HepG2 (cell line): Measurements from ENCODE around the gene ALK. TPM values are rescaled to one million over a fixed set of nuclear protein-coding genes. Genes with fewer than 3 reads are reported as not detected.

Source experiments
- ATAC-seq: fragments of 200-7000 bp; cut with Tn5 transposase; 3 replicates; pipeline ENCODE4 v1.9.1; 2020; ENCODE audit warnings: mild to moderate bottlenecking, moderate library complexity
- BruUV-seq: library from RNA; stranded (reverse); fragments of 400-500 nt; replicated peaks from 2 replicates; lab custom pipeline; 2021; lab: Mats Ljungman, UMichigan
- CTCF ChIA-PET: fragments of 300-600 bp; formaldehyde crosslinking; extraction: SDS; loops from one replicate; lab custom pipeline; 2021; ENCODE audit warnings: low total read pairs, inconsistent platforms, low intra/inter-chr PET ratio; lab: Yijun Ruan, JAX
- POLR2A ChIA-PET: fragments of 350-600 bp; sonication (Branson Sonifier 250); formaldehyde crosslinking; loops from one replicate; lab custom pipeline; 2020; ENCODE audit warnings: antibody characterized with exemption, inconsistent platforms; lab: Yijun Ruan, JAX
- DNase-seq: peaks from one replicate; pipeline ENCODE4 v3.0.0-alpha.2; 2015; ENCODE audit warnings: low spot score
- FAIRE-seq: peaks from 3 replicates; lab custom pipeline; 2011; peaks lifted over from hg19 to GRCh38; lab: Jason Lieb, UNC
- H2AFZ ChIP-seq: one replicate; pipeline ENCODE4 v1.6.1; 2011; ENCODE audit warnings: low read length, inconsistent platforms
- H3K27ac ChIP-seq: fragments of 300-600 bp; 3 replicates; pipeline ENCODE4 v1.8.0; 2011; ENCODE audit warnings: mixed run types, mild to moderate bottlenecking, mixed read lengths, low read length, inconsistent platforms; ENCODE audit not compliant: insufficient read depth; ENCODE audit errors: extremely low read length
- H3K27me3 ChIP-seq, 2 experiments: fragments of 200-600 bp in 1 of 2; 2 replicates in 1 of 2; 3 replicates in 1 of 2; pipeline versions ENCODE4 v1.6.0 to v1.8.0; 2011; ENCODE audit warnings: low read length in 2 of 2, mild to moderate bottlenecking in 2 of 2, moderate library complexity in 2 of 2, inconsistent platforms in 1 of 2; ENCODE audit not compliant: insufficient read depth in 2 of 2, control insufficient read depth in 1 of 2
- H3K36me3 ChIP-seq, 2 experiments: fragments of 200-600 bp in 1 of 2; replicated peaks in 1 of 2; 2 replicates in 1 of 2; 3 replicates in 1 of 2; pipeline versions ENCODE4 v1.5.1 to v1.8.0; 2011; ENCODE audit warnings: low read length in 2 of 2, inconsistent platforms in 1 of 2; ENCODE audit not compliant: insufficient read depth in 2 of 2, control insufficient read depth in 1 of 2
- H3K4me1 ChIP-seq: 2 replicates; pipeline ENCODE4 v1.5.1; 2012; ENCODE audit warnings: low read length, inconsistent platforms; ENCODE audit not compliant: insufficient read depth
- H3K4me2 ChIP-seq: 2 replicates; pipeline ENCODE4 v1.6.0; 2011; ENCODE audit warnings: low read depth, low read length, inconsistent platforms
- H3K4me3 ChIP-seq, 3 experiments: fragments of 200-600 bp in 1 of 3; sonication (generic), shearing (Covaris generic) in 1 of 3; replicated peaks in 1 of 3; 2 replicates each; pipeline ENCODE4 v1.5.1; 2011 to 2016; ENCODE audit warnings: low read length in 3 of 3, inconsistent platforms in 2 of 3, low read depth in 2 of 3, mild to moderate bottlenecking in 2 of 3, control low read depth in 1 of 3, mixed read lengths in 1 of 3; ENCODE audit not compliant: insufficient read depth in 1 of 3
- H3K79me2 ChIP-seq: one replicate; pipeline ENCODE4 v1.6.1; 2011; ENCODE audit warnings: low read length, inconsistent platforms; ENCODE audit not compliant: insufficient read depth
- H3K9ac ChIP-seq: 2 replicates; pipeline ENCODE4 v1.6.0; 2011; ENCODE audit warnings: mild to moderate bottlenecking, low read depth, low read length, inconsistent platforms; ENCODE audit not compliant: insufficient read depth
- H3K9me3 ChIP-seq: 2 replicates; pipeline ENCODE4 v1.5.1; 2012; ENCODE audit warnings: mild to moderate bottlenecking, low read length
- H4K20me1 ChIP-seq: 2 replicates; pipeline ENCODE4 v1.6.0; 2011; ENCODE audit warnings: inconsistent platforms, mild to moderate bottlenecking, low read length, moderate library complexity; ENCODE audit not compliant: insufficient read depth
- ADNP ChIP-seq: sonication (generic); formaldehyde crosslinking; IDR thresholded peaks from 2 replicates; pipeline ENCODE4 v1.4.0; 2020; ENCODE audit warnings: missing genetic modification reagents
- ARID3A ChIP-seq: IDR thresholded peaks from 2 replicates; pipeline ENCODE4 v1.6.1; 2012; ENCODE audit warnings: low read depth, low read length, improper control_type of control experiment
- ATRX ChIP-seq: sonication (generic); formaldehyde crosslinking; IDR thresholded peaks from 2 replicates; pipeline ENCODE4 v1.4.0; 2020; ENCODE audit warnings: missing genetic modification reagents, borderline replicate concordance
- E2F2 ChIP-seq: sonication (generic); formaldehyde crosslinking; IDR thresholded peaks from 2 replicates; pipeline ENCODE4 v1.4.0; 2020; ENCODE audit warnings: missing genetic modification reagents, borderline replicate concordance
- FOXO4 ChIP-seq: sonication (generic); formaldehyde crosslinking; conservative IDR thresholded peaks from 2 replicates; pipeline ENCODE4 v1.8.1; 2023; ENCODE audit warnings: missing genetic modification reagents
- HOXA9 ChIP-seq: sonication (generic); formaldehyde crosslinking; IDR thresholded peaks from 2 replicates; pipeline ENCODE4 v1.8.1; 2022; ENCODE audit warnings: missing genetic modification reagents, mild to moderate bottlenecking, moderate library complexity, borderline replicate concordance
- MZF1 ChIP-seq: sonication (generic); formaldehyde crosslinking; IDR thresholded peaks from 2 replicates; pipeline ENCODE4 v1.8.1; 2023; ENCODE audit warnings: mild to moderate bottlenecking, missing genetic modification reagents, borderline replicate concordance
- PATZ1 ChIP-seq: sonication (generic); formaldehyde crosslinking; IDR thresholded peaks from 2 replicates; pipeline ENCODE4 v1.4.0; 2020; ENCODE audit warnings: missing genetic modification reagents
- PTBP1 ChIP-seq: fragments of 200-400 bp; formaldehyde crosslinking; IDR thresholded peaks from 2 replicates; pipeline ENCODE4 v1.6.1; 2018; ENCODE audit warnings: low read length, low read depth; ENCODE audit not compliant: poor library complexity, severe bottlenecking
- SMAD3 ChIP-seq: sonication (generic); formaldehyde crosslinking; IDR thresholded peaks from 2 replicates; pipeline ENCODE4 v1.4.0; 2020; ENCODE audit warnings: missing genetic modification reagents
- TEAD2 ChIP-seq: sonication (generic); formaldehyde crosslinking; IDR thresholded peaks from 2 replicates; pipeline ENCODE4 v1.9.0; 2021; ENCODE audit warnings: missing genetic modification reagents
- ZNF121 ChIP-seq: sonication (generic); formaldehyde crosslinking; IDR thresholded peaks from 2 replicates; pipeline ENCODE4 v1.5.0; 2020; ENCODE audit warnings: mild to moderate bottlenecking, missing genetic modification reagents
- ZNF790 ChIP-seq: sonication (generic); formaldehyde crosslinking; IDR thresholded peaks from 2 replicates; pipeline ENCODE4 v1.8.0; 2022; ENCODE audit warnings: missing genetic modification reagents, mild to moderate bottlenecking, borderline replicate concordance
- ZNF883 ChIP-seq: sonication (generic); formaldehyde crosslinking; IDR thresholded peaks from 2 replicates; pipeline ENCODE4 v1.5.1; 2020; ENCODE audit warnings: mild to moderate bottlenecking, missing genetic modification reagents; ENCODE audit errors: not compliant biosample characterization
- WGBS: methylation state at CpG from one replicate; pipeline ENCODE4 v1.1.6; 2017; ENCODE audit warnings: low lambda C conversion rate; 5-methylcytosine and 5-hydroxymethylcytosine counted together
- in situ Hi-C: cut with HindIII; loops from 2 replicates; pipeline ENCODE4 v1.10.0; 2017; ENCODE audit warnings: low pct_unique_long_range_greater_than_20kb; ENCODE audit not compliant: extremely low pct_ligation_motif_present
- intact Hi-C: fragments of 100-400 bp; cut with micrococcal nuclease; formaldehyde crosslinking; loops from one replicate; pipeline ENCODE4 v1.10.0; 2022; ENCODE audit not compliant: unreplicated experiment
- polyA plus RNA-seq, 8 experiments: library from polyadenylated mRNA; depleted of rRNA in 3 of 8; stranded (reverse) in 7 of 8; unstranded in 1 of 8; fragments of >200 nt; fragmentation: Illumina TruSeq in 4 of 8; extraction: Trizol in 4 of 8; gene quantifications; 2 replicates each; pipeline versions ENCODE4 v1.2.1 to v1.2.3, GENCODE V29; 2011 to 2016; ENCODE audit warnings: low read depth in 4 of 8, missing spikeins in 1 of 8, mixed read lengths in 1 of 8; ENCODE audit not compliant: insufficient read depth in 1 of 8
- total RNA-seq, 5 experiments: library from RNA; depleted of rRNA; stranded (reverse); fragments of >200 nt; fragmentation: Illumina TruSeq; extraction: Trizol; gene quantifications; 2 replicates each; pipeline ENCODE4 v1.2.3, GENCODE V29; 2016; ENCODE audit warnings: low read depth in 1 of 5

ALK gene
- total and polyA plus RNA-seq, 2 of the 13 experiments (the other 11 are each of a cell fraction or from before 2014, with no cell fraction given), result not detected

- in situ Hi-C loops (no loop called here), intact Hi-C loops (no loop called here)
- ChIA-PET POLR2A (no interaction called here), CTCF (no interaction called here)
- Histone ChIP-seq H3K27me3 (peaks cover 0 to 7% of the 10 kb centered on the region in 2 experiments; a peak in 2 of 5 replicates), H3K4me1 (no peaks in the 10 kb centered on the region), H3K36me3 (no peaks in the 10 kb centered on the region), H3K27ac (no peak overlapping the region), H2AFZ (no peak overlapping the region), H3K4me3 (no peak overlapping the region), H4K20me1 (no peaks in the 10 kb centered on the region), H3K4me2 (no peak overlapping the region), H3K79me2 (no peaks in the 10 kb centered on the region), H3K9me3 (no peaks in the 10 kb centered on the region), H3K9ac (no peak overlapping the region)
- no peak for TF ChIP-seq PTBP1
- TF ChIP-seq TEAD2 (CRISPR knock-in tag), result no peak
- TF ChIP-seq ZNF790, result no peak
- TF ChIP-seq SMAD3 (CRISPR knock-in tag), result no peak
- no peak for TF ChIP-seq ADNP
- no peak for TF ChIP-seq ATRX (CRISPR knock-in tag)
- TF ChIP-seq PATZ1 (CRISPR knock-in tag), result no peak
- no peak for TF ChIP-seq HOXA9
- TF ChIP-seq ARID3A, result no peak
- TF ChIP-seq FOXO4 (CRISPR knock-in tag), result no peak
- no peak for TF ChIP-seq E2F2 (CRISPR knock-in tag)
- TF ChIP-seq ZNF883 (CRISPR knock-in tag), result no peak
- TF ChIP-seq ZNF121, result no peak
- no peak for TF ChIP-seq MZF1 (CRISPR knock-in tag)
- ATAC-seq (no peak), DNase-seq (no peak), FAIRE-seq (no peak)
- no TSS peak for BruUV-seq
- WGBS, result 9% methylated on average over 4 of the region's 4 CpGs
Observed at GRCh38 chr2:29495536-29496060, 425.8 kb downstream of the ALK start.
